HG03280 (cell line): ENCODE data around the gene NRP2.
A peak's percentile ranks its signal among the peaks of the same experiment; 100 is the strongest.

Experiments
- ATAC-seq: cut with Tn5 transposase; IDR thresholded peaks from one replicate; pipeline ENCODE4 v1.9.1; 2021; ENCODE audit warnings: mild to moderate bottlenecking, moderate library complexity; ENCODE audit not compliant: unreplicated experiment

The NRP2 gene

GRCh38 chr2:205659922-205660321 lies 22.4 kb upstream of the NRP2 start:
- no peak for ATAC-seq

- no peak for ATAC-seq
These were observed 21.7 kb upstream of the NRP2 start for GRCh38 chr2:205660521-205661124.

- ATAC-seq: no peak
These were observed 21.0 kb upstream of the NRP2 start for GRCh38 chr2:205661281-205661680.

DNA sequence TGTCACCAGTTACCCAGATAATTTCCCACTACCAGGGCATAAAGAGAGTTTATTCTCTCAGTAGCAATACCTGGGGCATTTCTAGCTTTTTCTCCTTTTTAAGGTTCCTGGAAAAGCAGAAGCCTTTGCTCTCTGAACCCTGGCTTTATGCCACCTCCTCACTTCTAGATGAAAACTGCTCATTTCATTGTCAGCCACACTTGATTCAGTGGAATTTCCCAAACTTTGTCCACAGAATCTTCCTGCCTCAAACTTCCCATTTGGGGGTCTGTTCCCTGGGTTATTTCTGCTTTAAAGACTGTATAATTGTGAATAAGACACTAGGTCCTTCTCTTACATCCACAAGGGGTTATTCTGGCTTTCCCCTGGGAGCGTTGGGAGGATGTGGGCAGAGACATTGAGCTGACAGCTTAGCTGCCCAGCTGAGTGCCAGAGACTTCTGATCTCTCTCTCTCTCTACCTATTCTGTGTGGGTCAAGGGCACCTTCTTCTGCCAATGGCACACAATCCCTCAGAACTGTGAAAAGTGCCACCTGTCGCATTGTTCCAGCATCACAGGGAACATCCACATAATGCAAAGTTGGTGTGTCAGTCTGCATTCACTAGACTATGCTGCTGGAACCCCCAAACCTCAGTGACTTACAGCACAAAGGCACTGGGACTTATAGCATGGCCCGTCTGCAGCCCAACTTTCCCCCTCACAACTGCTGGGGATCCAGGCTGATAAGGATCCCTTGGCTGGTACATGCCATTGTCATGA lies 19.9 kb upstream of the NRP2 start:
- ATAC-seq: no peak

- ATAC-seq: no peak
These were observed 16.5 kb upstream of the NRP2 start for GRCh38 chr2:205665791-205666190.

GRCh38 chr2:205670292-205670691 lies 12.0 kb upstream of the NRP2 start:
- ATAC-seq: no peak

DNA sequence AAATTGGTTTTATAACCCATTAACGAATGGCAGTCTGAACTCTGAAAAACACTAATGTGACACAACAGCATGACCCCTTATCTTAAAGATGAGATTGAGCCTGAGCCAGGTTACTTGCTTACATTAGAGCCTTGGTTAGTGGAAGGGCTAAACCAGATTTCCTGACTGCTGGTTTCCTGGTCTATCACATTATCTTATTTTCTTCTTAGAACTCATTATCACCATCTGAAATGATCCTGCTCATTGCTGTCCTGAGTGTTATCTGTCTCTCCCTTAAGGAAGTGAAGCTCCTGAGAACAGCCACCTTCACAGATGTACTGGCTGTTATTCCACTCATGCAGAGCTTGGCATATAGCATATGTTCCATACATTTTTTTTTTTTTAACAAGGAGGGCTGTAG lies 9.0 kb upstream of the NRP2 start:
- no peak for ATAC-seq

DNA sequence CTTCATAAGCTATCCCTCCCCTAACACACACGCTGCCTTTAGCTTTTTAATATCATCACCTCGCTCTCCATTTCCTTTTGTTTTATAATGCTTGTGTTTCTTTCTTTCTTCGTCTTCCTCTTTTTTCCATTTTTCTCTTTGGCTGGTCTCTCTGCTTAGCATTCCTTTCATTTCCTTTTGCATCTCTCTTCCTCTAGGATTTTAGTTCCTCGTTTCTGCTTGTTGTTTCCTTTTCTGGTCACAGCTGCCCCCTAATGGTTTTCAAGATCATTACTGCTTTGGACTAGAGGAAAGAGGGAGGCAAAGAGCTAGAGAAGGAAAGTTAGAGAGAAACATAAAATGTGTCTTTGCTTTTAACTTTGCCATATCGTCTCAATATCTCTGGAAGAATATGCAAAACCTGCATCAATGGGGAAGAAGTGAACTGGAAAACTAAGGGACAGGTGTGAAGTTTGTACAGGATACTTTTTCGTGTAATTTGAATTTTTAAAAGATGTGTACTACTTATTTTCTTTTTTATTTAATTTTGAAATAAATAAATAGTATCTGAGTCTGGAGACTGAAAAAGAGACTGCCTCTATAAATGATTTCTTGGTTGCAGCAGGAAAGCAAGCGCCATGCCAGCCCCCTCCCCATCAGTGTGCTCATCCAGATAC lies 6.3 kb upstream of the NRP2 start:
- ATAC-seq: no peak

DNA sequence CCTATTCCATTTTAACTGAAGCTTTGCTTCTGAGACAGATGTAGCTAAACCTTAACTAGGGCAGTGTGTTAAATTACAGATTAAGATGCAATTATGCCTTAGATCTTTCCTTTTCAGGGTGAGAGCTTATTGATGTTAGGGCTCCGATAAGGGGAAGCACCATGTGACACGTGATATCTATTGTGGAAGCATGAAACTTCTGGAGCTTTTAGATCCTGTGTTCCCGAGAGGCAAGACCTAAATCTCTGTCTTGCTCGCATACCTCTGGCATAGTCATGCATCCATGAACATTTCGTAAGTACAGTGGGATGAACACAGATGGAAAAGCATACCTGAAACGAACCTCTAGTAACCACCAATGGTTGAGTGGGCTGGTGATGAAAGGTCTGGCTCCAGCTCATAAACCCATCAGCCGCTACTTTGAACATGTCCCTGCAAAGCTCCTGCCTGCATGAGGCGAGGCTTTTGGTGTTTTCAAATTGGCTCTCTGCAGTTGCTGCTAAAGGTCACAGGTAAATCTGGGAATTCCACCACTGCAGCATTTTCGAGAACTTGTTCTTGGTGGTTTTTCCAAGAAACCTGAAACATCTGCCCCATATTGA lies 3.7 kb upstream of the NRP2 start:
- no peak for ATAC-seq

DNA sequence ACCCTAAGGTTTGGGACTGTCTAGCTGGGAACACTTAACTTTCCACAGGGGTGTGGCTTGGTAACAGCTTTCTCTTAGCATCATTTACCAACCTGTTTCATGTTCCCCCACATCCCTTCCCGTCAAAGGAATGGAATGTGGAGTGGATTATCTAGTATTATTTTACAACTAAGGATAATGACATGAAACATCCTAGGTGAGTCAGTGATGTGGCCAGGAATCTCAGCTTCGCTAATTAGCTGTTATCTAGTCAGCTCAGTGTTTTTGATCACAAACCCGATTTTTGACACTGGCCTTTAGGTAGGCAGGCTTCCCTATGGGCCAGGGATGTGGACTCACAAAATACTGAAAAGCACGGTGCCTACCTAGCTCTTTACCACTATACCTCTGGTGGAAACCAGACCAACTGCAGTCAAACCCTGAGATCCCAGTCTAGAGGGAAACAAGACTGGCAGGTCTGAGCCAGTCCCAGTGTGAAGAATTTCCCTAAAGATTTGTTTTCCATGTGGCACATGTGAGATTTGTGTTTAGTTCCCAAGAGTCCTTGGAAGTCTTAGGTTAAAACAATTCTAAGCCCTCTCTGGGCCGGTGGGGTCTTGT lies 2.8 kb upstream of the NRP2 start:
- ATAC-seq: no peak

- peak; percentile 54 for ATAC-seq
These were observed 2.2 kb upstream of the NRP2 start for GRCh38 chr2:205680067-205680466.

DNA sequence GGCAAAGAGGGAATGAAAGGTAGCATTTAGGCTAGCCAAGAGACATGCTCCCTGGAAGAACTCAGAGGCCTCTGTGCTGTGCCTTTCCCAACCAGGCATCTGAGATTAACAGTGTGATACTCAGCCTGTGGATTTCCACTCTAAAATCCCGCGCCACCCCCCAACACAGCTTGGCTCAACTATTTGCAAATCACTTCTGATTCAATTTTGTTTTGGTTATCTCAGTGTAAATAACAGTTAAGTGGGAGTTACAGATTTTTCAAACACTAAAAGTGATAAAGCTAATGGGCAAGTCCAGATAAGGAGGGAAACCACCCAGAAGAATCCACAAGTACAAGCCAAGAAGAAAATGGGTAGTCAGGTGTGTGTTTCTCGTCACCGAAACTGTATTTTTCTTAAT lies 1.4 kb upstream of the NRP2 start:
- no peak for ATAC-seq

GRCh38 chr2:205681401-205682238 lies 681 bp upstream of the NRP2 start:
- ATAC-seq: no peak

GRCh38 chr2:205682971-205683501 lies 735 bp downstream of the NRP2 start:
- no peak for ATAC-seq

- ATAC-seq: no peak
These were observed 1.4 kb downstream of the NRP2 start for GRCh38 chr2:205683502-205684367.

DNA sequence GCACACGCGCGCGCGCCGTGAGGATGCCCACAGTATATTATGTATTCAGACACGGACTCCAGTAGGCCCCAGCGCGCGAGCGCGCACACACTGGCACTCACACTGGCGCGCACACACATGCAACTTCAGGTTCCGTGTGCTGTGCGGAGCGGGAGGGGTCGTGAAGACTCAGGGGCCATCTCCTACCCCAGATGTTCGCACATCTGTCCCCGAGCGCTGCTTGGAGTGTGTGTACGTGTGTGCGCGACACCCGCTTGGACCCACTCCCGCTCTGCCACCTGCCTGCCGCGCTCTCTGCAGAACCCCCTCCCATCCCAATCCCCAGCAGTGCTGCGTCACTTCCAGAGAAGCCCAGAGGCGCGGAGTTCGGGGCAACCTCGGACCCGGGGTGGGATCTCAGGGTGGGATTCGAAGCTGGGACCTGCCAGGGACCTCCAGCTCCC lies 2.6 kb downstream of the NRP2 start:
- no peak for ATAC-seq

GRCh38 chr2:205685314-205686055 lies 3.2 kb downstream of the NRP2 start:
- no peak for ATAC-seq

DNA sequence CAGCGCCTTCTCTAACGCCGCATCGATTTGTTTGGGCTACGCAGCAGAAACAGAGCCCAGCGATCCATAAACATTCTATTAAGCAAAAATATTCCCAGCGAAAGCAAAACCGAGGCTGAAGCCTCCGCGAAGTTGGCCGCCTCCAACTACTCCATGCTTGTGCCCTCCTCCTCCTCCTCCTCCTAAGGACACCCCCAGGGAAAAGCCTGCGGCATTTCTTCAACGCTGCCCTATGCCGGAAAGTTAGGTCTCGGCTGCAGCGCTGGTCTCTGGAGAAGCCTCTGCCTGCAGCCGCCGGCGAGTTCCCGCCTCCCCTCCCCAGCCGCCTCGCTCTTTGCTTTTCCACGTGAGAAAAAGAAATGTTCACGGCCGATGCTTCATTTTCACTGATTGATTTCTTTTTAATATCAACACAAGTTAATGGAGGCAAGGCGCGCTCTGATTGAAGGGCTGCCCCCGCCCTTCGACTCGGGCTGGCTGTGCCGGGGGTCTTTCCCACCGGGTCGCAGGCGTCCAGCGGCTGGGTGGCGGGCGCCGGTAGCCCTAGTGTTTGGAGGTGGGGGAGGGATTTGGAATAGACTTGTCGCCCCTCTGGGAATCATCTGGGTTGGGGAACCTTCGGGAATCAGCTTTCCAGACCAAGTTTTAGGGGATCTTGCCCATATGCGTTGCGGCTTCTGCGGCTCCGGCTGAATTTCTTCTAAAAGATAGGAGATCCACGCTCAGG lies 3.9 kb downstream of the NRP2 start:
- no peak for ATAC-seq
